IMR-90 (cell line): Measurements from ENCODE around the gene KPTN. TPM values are rescaled to one million over a fixed set of nuclear protein-coding genes. Genes with fewer than 3 reads are reported as not detected.

ENCODE experiments used
- ATAC-seq: fragments of 200-7000 bp; cut with Tn5 transposase; 2 replicates; pipeline ENCODE4 v1.9.1; 2020; ENCODE audit warnings: low read depth, mild to moderate bottlenecking, moderate library complexity
- BruUV-seq: library from RNA; stranded (reverse); fragments of 400-500 nt; replicated peaks from 2 replicates; lab custom pipeline; 2021; lab: Mats Ljungman, UMichigan
- CTCF ChIA-PET: fragments of 300-600 bp; formaldehyde crosslinking; extraction: SDS; loops from one replicate; lab custom pipeline; 2021; ENCODE audit warnings: antibody characterized with exemption; lab: Yijun Ruan, JAX
- POLR2A ChIA-PET: fragments of 300-600 bp; sonication (Branson Sonifier 250); formaldehyde crosslinking; loops from one replicate; lab custom pipeline; 2022; ENCODE audit warnings: antibody characterized with exemption; ENCODE audit not compliant: unreplicated experiment; lab: Charles Lee
- DNase-seq: peaks from one replicate; pipeline ENCODE4 v3.0.0; 2013
- H2AFZ ChIP-seq: replicated peaks from 2 replicates; pipeline ENCODE3; 2013; ENCODE audit warnings: low read length, mild to moderate bottlenecking; ENCODE audit not compliant: poor library complexity
- H2AK5ac ChIP-seq: 2 replicates; pipeline ENCODE4 v1.6.1; 2013; ENCODE audit warnings: low read depth, low read length, inconsistent platforms
- H2AK9ac ChIP-seq: replicated peaks from 2 replicates; pipeline ENCODE3; 2013; ENCODE audit warnings: mild to moderate bottlenecking, low read depth, low read length, moderate library complexity; ENCODE audit not compliant: poor library complexity
- H2BK120ac ChIP-seq: 2 replicates; pipeline ENCODE4 v1.6.1; 2013; ENCODE audit warnings: low read depth, low read length, inconsistent platforms
- H2BK15ac ChIP-seq: 3 replicates; pipeline ENCODE4 v1.6.1; 2013; ENCODE audit warnings: low read depth, low read length, inconsistent platforms
- H2BK20ac ChIP-seq: 2 replicates; pipeline ENCODE4 v1.6.1; 2013; ENCODE audit warnings: low read depth, mild to moderate bottlenecking, inconsistent platforms, low read length, moderate library complexity
- H2BK5ac ChIP-seq: 2 replicates; pipeline ENCODE4 v1.6.1; 2013; ENCODE audit warnings: mild to moderate bottlenecking, low read depth, low read length, inconsistent platforms; ENCODE audit not compliant: poor library complexity, severe bottlenecking
- H3K14ac ChIP-seq: replicated peaks from 2 replicates; pipeline ENCODE4 v1.6.1; 2013; ENCODE audit warnings: low read depth, low read length, inconsistent platforms
- H3K18ac ChIP-seq: 2 replicates; pipeline ENCODE4 v1.6.1; 2013; ENCODE audit warnings: low read depth, low read length, control low read depth
- H3K23ac ChIP-seq: 2 replicates; pipeline ENCODE4 v1.6.1; 2013; ENCODE audit warnings: low read depth, low read length, inconsistent platforms
- H3K27ac ChIP-seq: 2 replicates; pipeline ENCODE4 v1.5.1; 2013; ENCODE audit warnings: mild to moderate bottlenecking, control low read depth, low read length; ENCODE audit not compliant: insufficient read depth
- H3K27me3 ChIP-seq: 2 replicates; pipeline ENCODE4 v1.6.1; 2013; ENCODE audit warnings: low read length; ENCODE audit not compliant: control insufficient read depth, insufficient read depth
- H3K36me3 ChIP-seq: 2 replicates; pipeline ENCODE4 v1.6.1; 2013; ENCODE audit warnings: low read length, mixed read lengths; ENCODE audit not compliant: control insufficient read depth, insufficient read depth
- H3K4ac ChIP-seq: 2 replicates; pipeline ENCODE4 v1.6.1; 2013; ENCODE audit warnings: low read depth, low read length, inconsistent platforms
- H3K4me1 ChIP-seq: 2 replicates; pipeline ENCODE4 v1.6.1; 2013; ENCODE audit warnings: low read length, mixed read lengths; ENCODE audit not compliant: control insufficient read depth, insufficient read depth
- H3K4me2 ChIP-seq: 2 replicates; pipeline ENCODE4 v1.6.1; 2013; ENCODE audit warnings: low read depth, mild to moderate bottlenecking, control low read depth, low read length, moderate library complexity
- H3K4me3 ChIP-seq: 2 replicates; pipeline ENCODE4 v1.5.1; 2013; ENCODE audit warnings: low read depth, mild to moderate bottlenecking, control low read depth, low read length, moderate library complexity; ENCODE audit not compliant: insufficient read depth
- H3K56ac ChIP-seq: 2 replicates; pipeline ENCODE4 v1.6.1; 2013; ENCODE audit warnings: low read length, inconsistent platforms; ENCODE audit not compliant: insufficient read depth; ENCODE audit errors: extremely low read depth
- H3K79me1 ChIP-seq, 2 experiments: 2 replicates each; pipeline ENCODE4 v1.6.1; 2013; ENCODE audit warnings: low read length in 2 of 2, inconsistent platforms in 1 of 2, low read depth in 1 of 2
- H3K9ac ChIP-seq: 2 replicates; pipeline ENCODE4 v1.6.1; 2013; ENCODE audit warnings: low read depth, low read length, control low read depth
- H3K9me1 ChIP-seq: 2 replicates; pipeline ENCODE4 v1.6.1; 2013; ENCODE audit warnings: low read length, inconsistent platforms; ENCODE audit not compliant: insufficient read depth
- H3K9me3 ChIP-seq: 2 replicates; pipeline ENCODE4 v1.6.1; 2013; ENCODE audit warnings: low read length; ENCODE audit not compliant: control insufficient read depth, insufficient read depth
- H4K20me1 ChIP-seq: 2 replicates; pipeline ENCODE4 v1.6.1; 2013; ENCODE audit warnings: low read length, inconsistent platforms; ENCODE audit not compliant: insufficient read depth
- H4K5ac ChIP-seq: 2 replicates; pipeline ENCODE4 v1.6.1; 2013; ENCODE audit warnings: mild to moderate bottlenecking, low read depth, low read length, control low read depth
- H4K8ac ChIP-seq, 2 experiments: 2 replicates each; pipeline ENCODE4 v1.6.1; 2013; ENCODE audit warnings: low read depth in 2 of 2, low read length in 2 of 2, control low read depth in 1 of 2, inconsistent platforms in 1 of 2
- H4K91ac ChIP-seq: 2 replicates; pipeline ENCODE4 v1.6.1; 2013; ENCODE audit warnings: low read depth, low read length, inconsistent platforms; ENCODE audit not compliant: insufficient read depth
- FOS ChIP-seq: fragments of 150-350 bp; IDR thresholded peaks from 2 replicates; pipeline ENCODE4 v1.6.1; 2016; ENCODE audit warnings: low read depth, low read length
- MAZ ChIP-seq: IDR thresholded peaks from 2 replicates; pipeline ENCODE4 v1.6.1; 2012; ENCODE audit warnings: low read depth, mild to moderate bottlenecking, low read length, improper control_type of control experiment, moderate library complexity, borderline replicate concordance
- NFE2L2 ChIP-seq: fragments of 150-350 bp; IDR thresholded peaks from 2 replicates; pipeline ENCODE4 v1.6.1; 2016; ENCODE audit warnings: low read depth, mild to moderate bottlenecking, low read length
- RAD21 ChIP-seq: IDR thresholded peaks from 2 replicates; pipeline ENCODE4 v1.6.1; 2012; ENCODE audit warnings: low read length, improper control_type of control experiment
- WGBS, 2 experiments: methylation state at CpG; one replicate each; pipeline versions ENCODE4 v1.1.5 to v1.1.7; 2013; ENCODE audit warnings: missing lambda C conversion rate in 2 of 2; ENCODE audit not compliant: insufficient read length in 1 of 2; ENCODE audit errors: extremely low coverage in 2 of 2; 5-methylcytosine and 5-hydroxymethylcytosine counted together
- dilution Hi-C: fragments of 300-500 bp; cut with HindIII; formaldehyde crosslinking; loops from one replicate; pipeline ENCODE4 v1.14.3; 2018; ENCODE audit warnings: low sequenced_read_pairs; ENCODE audit not compliant: unreplicated experiment
- in situ Hi-C: fragments of 300-500 bp; cut with MboI; formaldehyde crosslinking; loops from 3 replicates; pipeline ENCODE4 v1.14.3; 2019; ENCODE audit warnings: low sequenced_read_pairs, inconsistent platforms, mixed read lengths
- intact Hi-C: fragments of 100-400 bp; cut with micrococcal nuclease; formaldehyde crosslinking; loops from 2 replicates; pipeline ENCODE4 v1.10.0; 2022
- polyA plus RNA-seq, 3 experiments: library from polyadenylated mRNA; depleted of rRNA; stranded (reverse); fragments of >200 nt; gene quantifications; 2 replicates each; pipeline ENCODE4 v1.2.3, GENCODE V29; 2012; ENCODE audit warnings: low replicate concordance in 1 of 3
- total RNA-seq: library from RNA; depleted of rRNA; stranded (reverse); fragments of >200 nt; gene quantifications from 2 replicates; pipeline ENCODE4 v1.2.3, GENCODE V29; 2012

Gene KPTN
- total and polyA plus RNA-seq, 2 of the 4 experiments (the other 2 are of a cell fraction): 4.1 to 15.4 TPM

- H3K36me3 ChIP-seq: peaks cover 60% of the 10 kb centered on the region
- in situ Hi-C loops: no loop called here
- no peak overlapping the region for H3K14ac ChIP-seq
- no peak overlapping the region for H3K4me2 ChIP-seq
- no peaks in the 10 kb centered on the region for H3K4me1 ChIP-seq
- no peak overlapping the region for H2AFZ ChIP-seq
- no peak overlapping the region for H2AK5ac ChIP-seq
- no peak overlapping the region for H3K56ac ChIP-seq
- dilution Hi-C loops: no loop called here
- no peak overlapping the region for H2AK9ac ChIP-seq
- H2BK120ac ChIP-seq: no peak overlapping the region
- H3K23ac ChIP-seq: no peak overlapping the region
- no peak for DNase-seq
- no peak overlapping the region for H4K5ac ChIP-seq
- no peak overlapping the region for H4K91ac ChIP-seq
- peaks cover 9% of the 10 kb centered on the region; the same call in 1 of the 2 replicates for H3K9me1 ChIP-seq
- CTCF ChIA-PET: no interaction called here
- intact Hi-C loops: no loop called here
- ATAC-seq: no peak
- no peak overlapping the region for H2BK20ac ChIP-seq
- H3K4ac ChIP-seq: no peak overlapping the region
- H3K79me1 ChIP-seq: peaks cover 0 to 15% of the 10 kb centered on the region in 2 experiments; a peak in 3 of 4 replicates
- no peak overlapping the region for H2BK15ac ChIP-seq
- no peak overlapping the region for H2BK5ac ChIP-seq
- no peak overlapping the region for H3K27ac ChIP-seq
- POLR2A ChIA-PET: no interaction called here
- H3K9me3 ChIP-seq: no peaks in the 10 kb centered on the region
- no TSS peak for BruUV-seq
- H3K18ac ChIP-seq: no peak overlapping the region
- peaks cover 21% of the 10 kb centered on the region for H4K20me1 ChIP-seq
- H3K27me3 ChIP-seq: no peaks in the 10 kb centered on the region
- H4K8ac ChIP-seq: no peak overlapping the region
- WGBS, 2 experiments: no CpG with 5 or more reads among the region's 5 CpGs
- H3K9ac ChIP-seq: no peak overlapping the region
- no peak for TF ChIP-seq FOS
- TF ChIP-seq MAZ: no peak
- no peak for TF ChIP-seq RAD21
- no peak for TF ChIP-seq NFE2L2
- no peak overlapping the region for H3K4me3 ChIP-seq
These were observed 10.2 kb upstream of the KPTN start for GRCh38 chr19:47494211-47494547.
